HepG2 (cell line): ENCODE results near the gene HDAC5. TPM values are rescaled to one million over a fixed set of nuclear protein-coding genes. Genes with fewer than 3 reads are reported as not detected.

Source experiments
- ATF7-NPFF ChIP-seq: sonication (generic); formaldehyde crosslinking; IDR thresholded peaks from 2 replicates; pipeline ENCODE4 v1.8.1; 2023; ENCODE audit warnings: mild to moderate bottlenecking, low read depth, missing genetic modification reagents, moderate library complexity
- BORCS8-MEF2B ChIP-seq: sonication (generic); formaldehyde crosslinking; IDR thresholded peaks from 2 replicates; pipeline ENCODE4 v1.8.0; 2022; ENCODE audit warnings: mild to moderate bottlenecking, missing genetic modification reagents
- ISL2 ChIP-seq: sonication (generic); formaldehyde crosslinking; IDR thresholded peaks from 2 replicates; pipeline ENCODE4 v1.5.0; 2020; ENCODE audit warnings: missing genetic modification reagents
- NFKBIZ ChIP-seq: IDR thresholded peaks from 2 replicates; pipeline ENCODE4 v1.6.1; 2018; ENCODE audit warnings: missing genetic modification reagents, missing compliant biosample characterization
- PATZ1 ChIP-seq: sonication (generic); formaldehyde crosslinking; IDR thresholded peaks from 2 replicates; pipeline ENCODE4 v1.4.0; 2020; ENCODE audit warnings: missing genetic modification reagents
- RCOR2 ChIP-seq: IDR thresholded peaks from 2 replicates; pipeline ENCODE4 v1.6.1; 2016; ENCODE audit warnings: missing biosample characterization, missing genetic modification reagents
- ZNF124 ChIP-seq: sonication (generic); formaldehyde crosslinking; IDR thresholded peaks from 2 replicates; pipeline ENCODE4 v1.4.0; 2020; ENCODE audit warnings: missing genetic modification reagents
- ZNF660 ChIP-seq: sonication (generic); formaldehyde crosslinking; IDR thresholded peaks from 2 replicates; pipeline ENCODE4 v1.5.1; 2020; ENCODE audit warnings: mild to moderate bottlenecking, low read depth, missing genetic modification reagents, borderline replicate concordance
- ZNF746 ChIP-seq: sonication (generic); formaldehyde crosslinking; IDR thresholded peaks from 2 replicates; pipeline ENCODE4 v1.8.0; 2022; ENCODE audit warnings: mild to moderate bottlenecking, missing genetic modification reagents
- ZNF790 ChIP-seq: sonication (generic); formaldehyde crosslinking; IDR thresholded peaks from 2 replicates; pipeline ENCODE4 v1.8.0; 2022; ENCODE audit warnings: missing genetic modification reagents, mild to moderate bottlenecking, borderline replicate concordance
- polyA plus RNA-seq, 8 experiments: library from polyadenylated mRNA; depleted of rRNA in 3 of 8; stranded (reverse) in 7 of 8; unstranded in 1 of 8; fragments of >200 nt; fragmentation: Illumina TruSeq in 4 of 8; extraction: Trizol in 4 of 8; gene quantifications; 2 replicates each; pipeline versions ENCODE4 v1.2.1 to v1.2.3, GENCODE V29; 2011 to 2016; ENCODE audit warnings: low read depth in 4 of 8, missing spikeins in 1 of 8, mixed read lengths in 1 of 8; ENCODE audit not compliant: insufficient read depth in 1 of 8
- total RNA-seq, 5 experiments: library from RNA; depleted of rRNA; stranded (reverse); fragments of >200 nt; fragmentation: Illumina TruSeq; extraction: Trizol; gene quantifications; 2 replicates each; pipeline ENCODE4 v1.2.3, GENCODE V29; 2016; ENCODE audit warnings: low read depth in 1 of 5
- TF ChIP-seq, protein P1 (sequence below): sonication (generic); formaldehyde crosslinking; IDR thresholded peaks from 2 replicates; pipeline ENCODE4 v1.5.1; 2020; ENCODE audit warnings: missing genetic modification reagents, mild to moderate bottlenecking, borderline replicate concordance
- TF ChIP-seq, protein P2 (sequence below): sonication (generic); formaldehyde crosslinking; IDR thresholded peaks from 2 replicates; pipeline ENCODE4 v1.4.0; 2020; ENCODE audit warnings: missing genetic modification reagents
- TF ChIP-seq, protein P3 (sequence below): sonication (generic); formaldehyde crosslinking; IDR thresholded peaks from 2 replicates; pipeline ENCODE4 v1.4.0; 2020; ENCODE audit warnings: mild to moderate bottlenecking, low read depth, missing genetic modification reagents
- TF ChIP-seq, protein P4 (sequence below): fragments of 450-650 bp; IDR thresholded peaks from 2 replicates; pipeline ENCODE4 v1.6.1; 2017; ENCODE audit warnings: mild to moderate bottlenecking

HDAC5 gene
- total and polyA plus RNA-seq, 2 of the 13 experiments (the other 11 are each of a cell fraction or from before 2014, with no cell fraction given): 46.4 to 85.4 TPM

DNA sequence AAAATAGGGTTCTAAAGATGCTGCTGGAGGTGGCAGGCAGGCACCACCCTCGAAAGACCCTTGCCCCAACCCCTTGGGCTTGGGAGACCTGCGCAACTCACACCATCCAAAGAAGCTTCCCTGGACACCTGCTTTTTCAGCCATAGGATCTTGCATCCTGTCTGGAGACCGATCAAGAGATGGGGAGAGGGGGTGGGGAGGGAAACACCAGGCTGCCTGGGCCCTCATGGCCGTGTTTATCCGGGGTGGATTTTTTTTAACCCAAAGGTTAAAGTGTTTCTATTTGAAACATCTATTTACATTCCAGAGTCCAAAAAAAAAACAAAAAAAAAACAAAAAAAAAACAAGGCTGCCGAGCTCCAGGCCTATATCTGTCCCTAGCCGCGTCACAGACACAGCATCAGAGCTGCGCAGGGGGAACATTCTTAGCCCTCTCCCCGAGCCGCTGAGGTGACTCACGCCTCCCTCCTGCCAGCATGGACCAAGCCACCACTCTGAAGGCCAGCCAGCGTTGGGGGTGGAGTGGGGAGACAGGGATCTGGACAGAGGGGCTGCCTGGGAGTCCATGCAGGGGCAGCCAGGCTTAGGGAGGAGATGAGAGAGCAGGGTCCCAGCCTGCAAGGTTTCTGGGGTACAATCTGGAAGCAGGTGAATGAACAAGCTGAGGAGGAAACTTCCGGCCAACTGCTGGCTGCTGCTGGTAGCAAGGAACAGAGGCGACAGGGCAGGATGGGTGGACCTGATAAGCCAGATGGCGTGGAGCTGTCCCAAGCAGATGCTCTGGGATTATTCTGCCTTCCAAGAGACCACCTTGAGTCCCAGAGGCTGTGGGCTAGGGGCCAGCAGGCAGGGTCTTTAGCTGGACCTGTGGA lies 14.8 kb downstream of the HDAC5 start (continued):
- TF ChIP-seq, protein P1, sequence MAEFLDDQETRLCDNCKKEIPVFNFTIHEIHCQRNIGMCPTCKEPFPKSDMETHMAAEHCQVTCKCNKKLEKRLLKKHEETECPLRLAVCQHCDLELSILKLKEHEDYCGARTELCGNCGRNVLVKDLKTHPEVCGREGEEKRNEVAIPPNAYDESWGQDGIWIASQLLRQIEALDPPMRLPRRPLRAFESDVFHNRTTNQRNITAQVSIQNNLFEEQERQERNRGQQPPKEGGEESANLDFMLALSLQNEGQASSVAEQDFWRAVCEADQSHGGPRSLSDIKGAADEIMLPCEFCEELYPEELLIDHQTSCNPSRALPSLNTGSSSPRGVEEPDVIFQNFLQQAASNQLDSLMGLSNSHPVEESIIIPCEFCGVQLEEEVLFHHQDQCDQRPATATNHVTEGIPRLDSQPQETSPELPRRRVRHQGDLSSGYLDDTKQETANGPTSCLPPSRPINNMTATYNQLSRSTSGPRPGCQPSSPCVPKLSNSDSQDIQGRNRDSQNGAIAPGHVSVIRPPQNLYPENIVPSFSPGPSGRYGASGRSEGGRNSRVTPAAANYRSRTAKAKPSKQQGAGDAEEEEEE: no peak
- TF ChIP-seq, protein P2, sequence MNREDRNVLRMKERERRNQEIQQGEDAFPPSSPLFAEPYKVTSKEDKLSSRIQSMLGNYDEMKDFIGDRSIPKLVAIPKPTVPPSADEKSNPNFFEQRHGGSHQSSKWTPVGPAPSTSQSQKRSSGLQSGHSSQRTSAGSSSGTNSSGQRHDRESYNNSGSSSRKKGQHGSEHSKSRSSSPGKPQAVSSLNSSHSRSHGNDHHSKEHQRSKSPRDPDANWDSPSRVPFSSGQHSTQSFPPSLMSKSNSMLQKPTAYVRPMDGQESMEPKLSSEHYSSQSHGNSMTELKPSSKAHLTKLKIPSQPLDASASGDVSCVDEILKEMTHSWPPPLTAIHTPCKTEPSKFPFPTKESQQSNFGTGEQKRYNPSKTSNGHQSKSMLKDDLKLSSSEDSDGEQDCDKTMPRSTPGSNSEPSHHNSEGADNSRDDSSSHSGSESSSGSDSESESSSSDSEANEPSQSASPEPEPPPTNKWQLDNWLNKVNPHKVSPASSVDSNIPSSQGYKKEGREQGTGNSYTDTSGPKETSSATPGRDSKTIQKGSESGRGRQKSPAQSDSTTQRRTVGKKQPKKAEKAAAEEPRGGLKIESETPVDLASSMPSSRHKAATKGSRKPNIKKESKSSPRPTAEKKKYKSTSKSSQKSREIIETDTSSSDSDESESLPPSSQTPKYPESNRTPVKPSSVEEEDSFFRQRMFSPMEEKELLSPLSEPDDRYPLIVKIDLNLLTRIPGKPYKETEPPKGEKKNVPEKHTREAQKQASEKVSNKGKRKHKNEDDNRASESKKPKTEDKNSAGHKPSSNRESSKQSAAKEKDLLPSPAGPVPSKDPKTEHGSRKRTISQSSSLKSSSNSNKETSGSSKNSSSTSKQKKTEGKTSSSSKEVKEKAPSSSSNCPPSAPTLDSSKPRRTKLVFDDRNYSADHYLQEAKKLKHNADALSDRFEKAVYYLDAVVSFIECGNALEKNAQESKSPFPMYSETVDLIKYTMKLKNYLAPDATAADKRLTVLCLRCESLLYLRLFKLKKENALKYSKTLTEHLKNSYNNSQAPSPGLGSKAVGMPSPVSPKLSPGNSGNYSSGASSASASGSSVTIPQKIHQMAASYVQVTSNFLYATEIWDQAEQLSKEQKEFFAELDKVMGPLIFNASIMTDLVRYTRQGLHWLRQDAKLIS (CRISPR knock-in tag): no peak; the same call in 1 of the 2 replicates
- TF ChIP-seq ZNF746 (CRISPR knock-in tag) (peak; percentile 94), ZNF124 (no peak; the same call in 1 of the 2 replicates), BORCS8-MEF2B (CRISPR knock-in tag) (peak; percentile 23; the same call in 1 of the 2 replicates), RCOR2 (peak; percentile 81; the same call in 1 of the 2 replicates), ATF7-NPFF (CRISPR knock-in tag) (no peak), NFKBIZ (CRISPR knock-in tag) (peak; percentile 60; the same call in 1 of the 2 replicates), ZNF790 (peak; percentile 15; the same call in 1 of the 2 replicates), ZNF660 (no peak), ISL2 (CRISPR knock-in tag) (peak; percentile 75), PATZ1 (CRISPR knock-in tag) (peak; percentile 98)
- TF ChIP-seq, protein P3, sequence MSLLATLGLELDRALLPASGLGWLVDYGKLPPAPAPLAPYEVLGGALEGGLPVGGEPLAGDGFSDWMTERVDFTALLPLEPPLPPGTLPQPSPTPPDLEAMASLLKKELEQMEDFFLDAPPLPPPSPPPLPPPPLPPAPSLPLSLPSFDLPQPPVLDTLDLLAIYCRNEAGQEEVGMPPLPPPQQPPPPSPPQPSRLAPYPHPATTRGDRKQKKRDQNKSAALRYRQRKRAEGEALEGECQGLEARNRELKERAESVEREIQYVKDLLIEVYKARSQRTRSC: 0 out of 2 replicates have a peak, but pooled peaks have one; percentile 57
- TF ChIP-seq, protein P4, sequence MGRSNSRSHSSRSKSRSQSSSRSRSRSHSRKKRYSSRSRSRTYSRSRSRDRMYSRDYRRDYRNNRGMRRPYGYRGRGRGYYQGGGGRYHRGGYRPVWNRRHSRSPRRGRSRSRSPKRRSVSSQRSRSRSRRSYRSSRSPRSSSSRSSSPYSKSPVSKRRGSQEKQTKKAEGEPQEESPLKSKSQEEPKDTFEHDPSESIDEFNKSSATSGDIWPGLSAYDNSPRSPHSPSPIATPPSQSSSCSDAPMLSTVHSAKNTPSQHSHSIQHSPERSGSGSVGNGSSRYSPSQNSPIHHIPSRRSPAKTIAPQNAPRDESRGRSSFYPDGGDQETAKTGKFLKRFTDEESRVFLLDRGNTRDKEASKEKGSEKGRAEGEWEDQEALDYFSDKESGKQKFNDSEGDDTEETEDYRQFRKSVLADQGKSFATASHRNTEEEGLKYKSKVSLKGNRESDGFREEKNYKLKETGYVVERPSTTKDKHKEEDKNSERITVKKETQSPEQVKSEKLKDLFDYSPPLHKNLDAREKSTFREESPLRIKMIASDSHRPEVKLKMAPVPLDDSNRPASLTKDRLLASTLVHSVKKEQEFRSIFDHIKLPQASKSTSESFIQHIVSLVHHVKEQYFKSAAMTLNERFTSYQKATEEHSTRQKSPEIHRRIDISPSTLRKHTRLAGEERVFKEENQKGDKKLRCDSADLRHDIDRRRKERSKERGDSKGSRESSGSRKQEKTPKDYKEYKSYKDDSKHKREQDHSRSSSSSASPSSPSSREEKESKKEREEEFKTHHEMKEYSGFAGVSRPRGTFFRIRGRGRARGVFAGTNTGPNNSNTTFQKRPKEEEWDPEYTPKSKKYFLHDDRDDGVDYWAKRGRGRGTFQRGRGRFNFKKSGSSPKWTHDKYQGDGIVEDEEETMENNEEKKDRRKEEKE: no peak
